Hepatocyte (in vitro differentiated cells): ENCODE results near the gene SORCS2.

Source experiments
- EZH2 ChIP-seq: fragments of 200-600 bp; sonication (generic); IDR thresholded peaks from 2 replicates; pipeline ENCODE4 v1.6.1; 2016; ENCODE audit warnings: antibody characterized with exemption, mild to moderate bottlenecking, borderline replicate concordance
- EZH2phosphoT487 ChIP-seq: fragments of 200-600 bp; sonication (generic); IDR thresholded peaks from one replicate; pipeline ENCODE4 v1.6.1; 2018; ENCODE audit warnings: antibody characterized with exemption, mild to moderate bottlenecking, low read depth, moderate library complexity; ENCODE audit not compliant: unreplicated experiment, severe bottlenecking
- TF ChIP-seq, protein P1 (sequence below): fragments of 200-600 bp; sonication (generic); IDR thresholded peaks from 2 replicates; pipeline ENCODE4 v1.5.1; 2016; ENCODE audit warnings: antibody characterized with exemption, mild to moderate bottlenecking; ENCODE audit not compliant: poor library complexity

DNA sequence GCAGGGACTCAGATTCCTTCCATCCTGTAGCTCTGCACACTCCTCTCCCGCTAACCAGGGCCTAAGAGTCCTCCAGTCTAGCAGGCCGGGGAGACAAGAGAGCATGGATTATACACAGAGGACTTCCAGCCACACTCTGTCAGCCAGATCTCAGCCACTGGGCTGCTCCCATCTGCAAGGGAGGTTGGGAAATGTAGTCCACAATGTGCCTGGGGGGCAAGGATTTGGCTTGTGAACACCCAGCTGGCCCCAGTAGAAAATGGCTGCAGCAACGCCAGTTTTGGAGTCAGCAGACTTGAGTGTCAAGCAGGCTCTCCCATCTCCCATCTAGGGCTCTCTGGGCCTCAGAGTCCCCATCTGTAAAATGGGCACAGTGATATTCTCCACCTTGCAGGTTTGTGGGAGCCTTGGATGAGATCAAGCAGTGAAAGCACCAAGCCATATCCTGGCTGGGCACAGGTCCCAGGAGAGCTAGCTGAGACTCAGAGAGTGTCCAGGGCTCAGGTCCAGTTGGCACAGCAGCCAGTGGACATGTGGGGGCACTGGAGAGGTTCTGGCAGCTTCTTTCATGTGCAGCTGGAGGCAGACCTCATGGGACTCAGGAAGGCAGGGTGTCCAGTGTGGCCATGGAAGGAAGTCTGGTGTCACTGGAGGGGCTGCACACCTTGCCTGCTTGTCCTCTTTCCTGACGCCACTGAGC is 227.8 kb downstream of the SORCS2 start:
- TF ChIP-seq, protein P1, sequence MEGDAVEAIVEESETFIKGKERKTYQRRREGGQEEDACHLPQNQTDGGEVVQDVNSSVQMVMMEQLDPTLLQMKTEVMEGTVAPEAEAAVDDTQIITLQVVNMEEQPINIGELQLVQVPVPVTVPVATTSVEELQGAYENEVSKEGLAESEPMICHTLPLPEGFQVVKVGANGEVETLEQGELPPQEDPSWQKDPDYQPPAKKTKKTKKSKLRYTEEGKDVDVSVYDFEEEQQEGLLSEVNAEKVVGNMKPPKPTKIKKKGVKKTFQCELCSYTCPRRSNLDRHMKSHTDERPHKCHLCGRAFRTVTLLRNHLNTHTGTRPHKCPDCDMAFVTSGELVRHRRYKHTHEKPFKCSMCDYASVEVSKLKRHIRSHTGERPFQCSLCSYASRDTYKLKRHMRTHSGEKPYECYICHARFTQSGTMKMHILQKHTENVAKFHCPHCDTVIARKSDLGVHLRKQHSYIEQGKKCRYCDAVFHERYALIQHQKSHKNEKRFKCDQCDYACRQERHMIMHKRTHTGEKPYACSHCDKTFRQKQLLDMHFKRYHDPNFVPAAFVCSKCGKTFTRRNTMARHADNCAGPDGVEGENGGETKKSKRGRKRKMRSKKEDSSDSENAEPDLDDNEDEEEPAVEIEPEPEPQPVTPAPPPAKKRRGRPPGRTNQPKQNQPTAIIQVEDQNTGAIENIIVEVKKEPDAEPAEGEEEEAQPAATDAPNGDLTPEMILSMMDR: no peak
- TF ChIP-seq EZH2: no peak
- TF ChIP-seq EZH2phosphoT487: no peak
